Lower leg skin (tissue), 4 donors: ENCODE results near the gene MFSD2B. TPM values are rescaled to one million over a fixed set of nuclear protein-coding genes. Genes with fewer than 3 reads are reported as not detected.

Source experiments
- DNase-seq, 2 donors: peaks; one replicate each; pipeline ENCODE4 v3.0.0-alpha.2; 2019; ENCODE audit warnings: low spot score in 2 of 2
- H3K4me3 ChIP-seq: fragments of 200-600 bp; sonication (generic); 2 replicates; pipeline ENCODE4 v1.5.1; 2017; ENCODE audit warnings: mild to moderate bottlenecking, low read depth; ENCODE audit not compliant: poor library complexity, severe bottlenecking
- POLR2A ChIP-seq, 2 donors: fragments of 450-650 bp; IDR thresholded peaks; one replicate each; pipeline ENCODE4 v1.6.1; 2016 to 2017; ENCODE audit warnings: antibody characterized with exemption in 2 of 2, mild to moderate bottlenecking in 1 of 2, moderate library complexity in 1 of 2
- WGBS, 2 donors: methylation state at CpG; one replicate each; pipeline ENCODE4 v1.1.5; 2018; 5-methylcytosine and 5-hydroxymethylcytosine counted together
- intact Hi-C: fragments of 100-400 bp; cut with DNase I; formaldehyde crosslinking; loops from one replicate; pipeline ENCODE4 v1.15.0; 2023; ENCODE audit warnings: low total_unique reads
- total RNA-seq, 4 donors: library from RNA; depleted of rRNA; stranded (reverse); fragments of >200 nt; gene quantifications; one replicate each; pipeline ENCODE4 v1.1.0, GENCODE V29; 2016
- TF ChIP-seq, protein P1 (sequence below), 3 donors: fragments of 450-650 bp; IDR thresholded peaks; one replicate each; pipeline ENCODE4 v1.5.1; 2016; ENCODE audit warnings: antibody characterized with exemption in 3 of 3, mild to moderate bottlenecking in 3 of 3, moderate library complexity in 2 of 3

Gene MFSD2B
- total RNA-seq, 4 donors from 2014 or later: 0.34 TPM; not detected in 3

DNA sequence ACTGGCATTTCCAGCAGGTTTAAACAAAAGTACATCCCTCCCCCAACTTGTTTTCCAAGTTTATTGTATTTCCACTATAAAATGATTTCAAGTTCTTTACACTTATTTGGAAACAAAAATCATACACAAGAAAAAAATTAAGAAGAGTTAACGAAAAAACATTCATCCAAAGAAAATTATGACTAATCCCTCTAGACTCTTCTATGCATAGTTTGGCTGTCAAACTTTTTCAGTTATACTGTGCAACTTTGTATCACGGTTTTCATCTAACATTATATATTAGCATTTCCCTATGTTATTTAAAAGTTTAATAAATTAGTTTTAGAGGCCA is 36.7 kb downstream of the MFSD2B start:
- WGBS, 2 donors: 2 to 5% methylated on average over 2 of the region's 2 CpGs
- TF ChIP-seq POLR2A (IDR thresholded peaks at IDR 0.05): no peak
- TF ChIP-seq, protein P1, sequence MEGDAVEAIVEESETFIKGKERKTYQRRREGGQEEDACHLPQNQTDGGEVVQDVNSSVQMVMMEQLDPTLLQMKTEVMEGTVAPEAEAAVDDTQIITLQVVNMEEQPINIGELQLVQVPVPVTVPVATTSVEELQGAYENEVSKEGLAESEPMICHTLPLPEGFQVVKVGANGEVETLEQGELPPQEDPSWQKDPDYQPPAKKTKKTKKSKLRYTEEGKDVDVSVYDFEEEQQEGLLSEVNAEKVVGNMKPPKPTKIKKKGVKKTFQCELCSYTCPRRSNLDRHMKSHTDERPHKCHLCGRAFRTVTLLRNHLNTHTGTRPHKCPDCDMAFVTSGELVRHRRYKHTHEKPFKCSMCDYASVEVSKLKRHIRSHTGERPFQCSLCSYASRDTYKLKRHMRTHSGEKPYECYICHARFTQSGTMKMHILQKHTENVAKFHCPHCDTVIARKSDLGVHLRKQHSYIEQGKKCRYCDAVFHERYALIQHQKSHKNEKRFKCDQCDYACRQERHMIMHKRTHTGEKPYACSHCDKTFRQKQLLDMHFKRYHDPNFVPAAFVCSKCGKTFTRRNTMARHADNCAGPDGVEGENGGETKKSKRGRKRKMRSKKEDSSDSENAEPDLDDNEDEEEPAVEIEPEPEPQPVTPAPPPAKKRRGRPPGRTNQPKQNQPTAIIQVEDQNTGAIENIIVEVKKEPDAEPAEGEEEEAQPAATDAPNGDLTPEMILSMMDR (IDR thresholded peaks at IDR 0.05): no peak

DNA sequence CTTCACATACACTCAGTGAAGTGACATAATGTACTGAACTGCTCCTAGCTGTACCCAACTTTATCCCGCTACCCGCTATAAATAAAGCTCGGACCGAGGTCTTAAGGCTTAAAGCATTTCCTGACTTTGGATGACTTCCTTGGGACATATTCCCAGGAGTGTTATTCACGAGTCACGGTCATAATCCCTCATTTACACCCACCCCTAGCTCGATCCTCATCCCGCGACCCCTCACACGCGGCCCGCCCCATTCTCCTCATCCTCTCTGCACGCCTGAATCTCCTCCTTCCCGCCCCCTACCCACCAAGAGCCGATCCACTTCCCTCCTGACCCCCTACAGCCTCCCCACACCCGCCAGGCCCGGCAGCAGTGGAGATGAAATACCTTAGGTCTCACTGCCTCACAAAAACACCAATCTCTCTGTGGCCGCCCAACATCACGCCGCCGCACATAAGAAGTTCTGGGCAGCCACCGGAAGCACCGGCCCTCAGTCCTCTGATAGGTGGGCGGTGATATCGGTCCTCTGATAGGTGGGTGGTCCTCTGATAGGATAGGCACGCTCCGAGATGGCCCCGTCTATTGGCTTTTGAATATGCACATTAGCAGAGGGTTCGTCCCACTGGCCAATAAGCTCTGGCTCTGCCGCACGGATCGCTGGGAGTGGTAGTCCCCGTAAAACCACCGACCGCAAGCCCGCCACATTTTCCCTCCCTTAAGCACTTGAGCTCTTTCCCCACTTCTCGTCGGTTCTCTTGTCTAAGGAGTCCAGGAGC is 37.2 kb downstream of the MFSD2B start, which contains the start of gene WDCP:
TSS of gene WDCP (minus strand) at position 462 of the 773 bp plus-strand sequence. CDS start 7,897 bp downstream, outside the sequence.
- TF ChIP-seq, protein P1 (IDR thresholded peaks at IDR 0.05): no peak
- no peak for TF ChIP-seq POLR2A (IDR thresholded peaks at IDR 0.05)
- 0% methylated on average over 36 to 37 of the region's 38 CpGs for WGBS, 2 donors
- peak; percentile 98 for DNase-seq
- intact Hi-C loops: no loop called here
- H3K4me3 ChIP-seq: peak within 1 kb of the TSS; percentile 71

More for the DNA sequence above, 36.7 kb downstream of the MFSD2B start:
- intact Hi-C loops: no loop called here
- no peak for DNase-seq
- peak overlapping the region; percentile 71 for H3K4me3 ChIP-seq

DNA sequence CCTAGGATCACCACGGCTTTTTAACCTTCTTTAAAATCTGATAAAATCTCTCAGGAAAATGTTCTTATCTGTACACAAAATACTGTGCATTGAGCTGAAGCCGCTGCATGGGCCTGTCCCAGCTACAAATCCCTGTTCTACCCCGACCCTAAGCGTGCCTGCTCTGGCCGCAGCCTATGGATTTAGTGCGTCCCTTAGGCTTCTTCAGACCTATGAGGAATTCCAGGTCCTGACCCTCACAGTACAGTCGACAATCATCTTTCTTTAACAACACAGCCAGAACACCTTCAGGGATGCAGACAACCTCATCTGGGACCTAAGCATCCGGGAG is 37.8 kb downstream of the MFSD2B start:
- no peak for DNase-seq
- WGBS, 2 donors: 41 to 47% methylated on average over 8 of the region's 8 CpGs
- H3K4me3 ChIP-seq: no peak overlapping the region
- no peak for TF ChIP-seq POLR2A (IDR thresholded peaks at IDR 0.05)
- TF ChIP-seq, protein P1 (IDR thresholded peaks at IDR 0.05): no peak
- intact Hi-C loops: no loop called here

DNA sequence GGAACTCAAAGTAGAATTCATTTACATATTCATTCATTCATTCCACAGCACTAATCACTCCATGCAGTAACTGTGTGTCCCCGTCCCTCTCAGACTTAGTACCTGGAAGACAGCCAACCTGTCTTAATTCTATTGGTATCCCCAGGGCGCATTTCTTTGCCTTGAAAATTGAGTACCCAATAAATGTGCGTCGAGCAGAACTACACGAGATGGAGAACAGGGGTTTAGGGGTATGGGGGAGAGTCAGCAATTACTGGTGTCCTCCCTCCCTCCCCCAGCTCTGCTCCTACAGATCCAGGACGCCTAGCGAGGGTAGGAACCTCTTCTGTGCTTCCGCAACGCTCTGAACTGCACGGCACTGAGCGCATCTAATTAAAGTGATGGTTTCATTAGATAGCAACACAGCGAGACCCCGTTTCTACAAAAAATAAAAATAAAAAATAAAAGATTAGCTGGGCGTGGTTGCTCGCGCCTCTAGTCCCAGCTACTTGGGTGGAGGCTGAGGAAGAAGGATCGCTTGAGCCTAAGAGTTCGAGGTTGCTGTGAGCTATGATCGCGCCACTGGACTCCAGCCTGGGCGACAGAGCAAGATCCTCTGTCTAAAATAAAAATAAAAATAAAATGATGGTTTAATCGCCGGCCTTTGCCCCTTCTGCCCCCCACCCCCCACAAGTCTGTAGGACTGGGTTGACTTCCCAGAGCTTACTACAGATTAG is 39.0 kb downstream of the MFSD2B start:
- DNase-seq: no peak
- no peak for TF ChIP-seq POLR2A (IDR thresholded peaks at IDR 0.05)
- TF ChIP-seq, protein P1 (IDR thresholded peaks at IDR 0.05): no peak
- intact Hi-C loops: no loop called here
- H3K4me3 ChIP-seq: no peak overlapping the region
- WGBS, 2 donors: 16 to 19% methylated on average over 23 of the region's 23 CpGs

DNA sequence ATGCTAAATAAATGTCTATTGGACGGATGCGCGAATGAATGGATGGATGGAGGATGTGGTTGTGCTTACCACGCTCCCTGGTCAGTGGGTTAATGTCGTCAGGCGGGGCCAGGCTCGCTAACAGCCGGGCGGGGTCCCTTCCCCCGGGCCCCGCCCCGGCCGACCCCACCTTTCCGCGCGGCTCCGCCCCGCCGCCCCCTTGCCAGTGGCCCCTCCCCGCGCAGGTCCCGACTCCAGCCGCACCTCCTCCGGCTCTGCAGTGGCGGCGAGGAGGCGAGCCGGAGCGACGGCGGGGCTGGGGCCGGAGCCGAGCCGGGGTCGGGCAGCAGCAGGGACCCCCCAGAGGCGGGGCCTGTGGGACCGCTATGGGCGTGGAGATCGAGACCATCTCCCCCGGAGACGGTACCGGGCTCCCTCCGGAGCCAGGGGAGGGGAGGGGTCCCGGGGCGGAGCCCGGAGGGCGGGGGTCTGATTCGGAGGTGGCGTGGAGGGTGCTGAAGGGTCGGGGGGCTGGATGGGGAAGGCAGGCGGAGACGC is 39.7 kb downstream of the MFSD2B start, which contains the start of gene FKBP1B:
TSS of gene FKBP1B (plus strand) at position 257 of the 537 bp plus-strand sequence. CDS start at position 366, 109 bp downstream.
- TF ChIP-seq POLR2A (IDR thresholded peaks at IDR 0.05): no peak
- TF ChIP-seq, protein P1 (IDR thresholded peaks at IDR 0.05): no peak
- intact Hi-C loops: no loop called here
- peak; percentile 25 to 90 for DNase-seq
- WGBS, 2 donors: 0 to 1% methylated on average over 22 to 37 of the region's 52 CpGs
- peak within 1 kb of the TSS; percentile 55 for H3K4me3 ChIP-seq
